HepG2 (cell line): Measurements from ENCODE around the gene TMC8. TPM values are rescaled to one million over a fixed set of nuclear protein-coding genes. Genes with fewer than 3 reads are reported as not detected.

Experiments
- HOXA3 ChIP-seq: sonication (generic); formaldehyde crosslinking; IDR thresholded peaks from 2 replicates; pipeline ENCODE4 v1.5.0; 2020; ENCODE audit warnings: missing genetic modification reagents
- HOXA5 ChIP-seq: sonication (generic); formaldehyde crosslinking; IDR thresholded peaks from 2 replicates; pipeline ENCODE4 v1.4.0; 2020; ENCODE audit warnings: missing genetic modification reagents
- KMT2B ChIP-seq: IDR thresholded peaks from 2 replicates; pipeline ENCODE4 v1.6.1; 2016; ENCODE audit warnings: missing genetic modification reagents, missing compliant biosample characterization
- MEF2D ChIP-seq: sonication (generic); formaldehyde crosslinking; IDR thresholded peaks from 2 replicates; pipeline ENCODE4 v1.5.1; 2020; ENCODE audit warnings: mild to moderate bottlenecking, missing genetic modification reagents
- POGZ ChIP-seq: sonication (generic); formaldehyde crosslinking; IDR thresholded peaks from 2 replicates; pipeline ENCODE4 v1.4.0; 2020; ENCODE audit warnings: mild to moderate bottlenecking, missing genetic modification reagents
- PRPF4 ChIP-seq: fragments of 200-400 bp; formaldehyde crosslinking; IDR thresholded peaks from 2 replicates; pipeline ENCODE4 v1.6.1; 2016; ENCODE audit warnings: low read length, low read depth; ENCODE audit not compliant: poor library complexity, severe bottlenecking
- ZFP62 ChIP-seq: sonication (generic); formaldehyde crosslinking; IDR thresholded peaks from 2 replicates; pipeline ENCODE4 v1.4.0; 2020; ENCODE audit warnings: missing genetic modification reagents
- ZNF143 ChIP-seq: sonication (generic); formaldehyde crosslinking; IDR thresholded peaks from 2 replicates; pipeline ENCODE4 v1.4.0; 2020; ENCODE audit warnings: missing genetic modification reagents
- polyA plus RNA-seq, 8 experiments: library from polyadenylated mRNA; depleted of rRNA in 3 of 8; stranded (reverse) in 7 of 8; unstranded in 1 of 8; fragments of >200 nt; fragmentation: Illumina TruSeq in 4 of 8; extraction: Trizol in 4 of 8; gene quantifications; 2 replicates each; pipeline versions ENCODE4 v1.2.1 to v1.2.3, GENCODE V29; 2011 to 2016; ENCODE audit warnings: low read depth in 4 of 8, missing spikeins in 1 of 8, mixed read lengths in 1 of 8; ENCODE audit not compliant: insufficient read depth in 1 of 8
- total RNA-seq, 5 experiments: library from RNA; depleted of rRNA; stranded (reverse); fragments of >200 nt; fragmentation: Illumina TruSeq; extraction: Trizol; gene quantifications; 2 replicates each; pipeline ENCODE4 v1.2.3, GENCODE V29; 2016; ENCODE audit warnings: low read depth in 1 of 5
- TF ChIP-seq, protein P1 (sequence below): sonication (generic); formaldehyde crosslinking; IDR thresholded peaks from 2 replicates; pipeline ENCODE4 v1.4.0; 2020; ENCODE audit warnings: missing genetic modification reagents, borderline replicate concordance
- TF ChIP-seq, protein P2 (sequence below): sonication (generic); formaldehyde crosslinking; IDR thresholded peaks from 2 replicates; pipeline ENCODE4 v1.5.1; 2020; ENCODE audit warnings: missing genetic modification reagents, mild to moderate bottlenecking, borderline replicate concordance
- TF ChIP-seq, protein P3 (sequence below): sonication (generic); formaldehyde crosslinking; IDR thresholded peaks from 2 replicates; pipeline ENCODE4 v1.4.0; 2020; ENCODE audit warnings: missing genetic modification reagents
- TF ChIP-seq, protein P4 (sequence below): IDR thresholded peaks from 2 replicates; pipeline ENCODE4 v1.6.1; 2012; ENCODE audit warnings: inconsistent platforms
- TF ChIP-seq, protein P5 (sequence below): sonication (generic); formaldehyde crosslinking; conservative IDR thresholded peaks from 2 replicates; pipeline ENCODE4 v1.4.0; 2020; ENCODE audit warnings: missing genetic modification reagents
- TF ChIP-seq, protein P6 (sequence below): fragments of 450-650 bp; IDR thresholded peaks from 2 replicates; pipeline ENCODE4 v1.6.1; 2017; ENCODE audit warnings: mild to moderate bottlenecking
- TF ChIP-seq, protein P7 (sequence below): sonication (generic); formaldehyde crosslinking; IDR thresholded peaks from 2 replicates; pipeline ENCODE4 v1.4.0; 2020; ENCODE audit warnings: missing genetic modification reagents, borderline replicate concordance
- TF ChIP-seq, protein P8 (sequence below): sonication (generic); formaldehyde crosslinking; conservative IDR thresholded peaks from 2 replicates; pipeline ENCODE4 v1.5.0; 2020; ENCODE audit warnings: missing genetic modification reagents

The TMC8 gene
- total and polyA plus RNA-seq, 2 of the 13 experiments (the other 11 are each of a cell fraction or from before 2014, with no cell fraction given): 0.53 to 7.8 TPM

DNA sequence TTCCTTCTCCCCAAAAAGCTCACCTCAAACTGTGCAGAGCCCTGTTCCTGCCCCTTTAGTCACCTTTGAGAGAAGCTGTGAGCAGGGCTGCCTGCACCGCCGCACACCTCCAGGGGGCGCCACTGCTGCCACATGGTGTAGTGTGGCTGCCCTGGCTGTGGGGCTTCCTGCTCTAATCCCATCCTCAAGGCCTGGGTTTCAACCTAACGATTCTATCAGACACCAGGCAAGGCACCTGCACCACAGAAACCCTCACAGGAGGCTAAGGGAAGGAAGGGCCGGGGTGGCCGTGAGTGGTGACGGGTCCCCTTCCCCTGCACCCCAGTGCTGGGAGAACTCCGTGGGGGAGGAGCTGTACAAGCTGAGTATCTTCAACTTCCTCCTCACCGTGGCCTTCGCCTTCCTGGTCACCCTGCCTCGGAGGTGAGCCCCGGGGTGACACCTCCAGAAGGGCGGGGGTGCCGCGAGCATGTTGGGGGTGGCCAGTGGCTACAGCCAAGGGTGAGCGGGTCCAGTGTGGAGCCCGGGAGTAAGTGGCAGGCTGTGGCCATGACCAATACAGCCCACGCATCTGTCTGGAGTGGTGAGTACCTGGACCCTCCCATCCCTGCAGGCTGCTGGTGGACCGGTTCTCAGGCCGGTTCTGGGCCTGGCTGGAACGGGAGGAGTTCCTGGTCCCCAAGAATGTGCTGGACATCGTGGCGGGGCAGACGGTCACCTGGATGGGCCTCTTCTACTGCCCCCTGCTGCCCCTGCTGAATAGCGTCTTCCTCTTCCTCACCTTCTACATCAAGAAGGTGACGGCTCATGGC is 7.0 kb downstream of the TMC8 start (continued):
- TF ChIP-seq, protein P1, sequence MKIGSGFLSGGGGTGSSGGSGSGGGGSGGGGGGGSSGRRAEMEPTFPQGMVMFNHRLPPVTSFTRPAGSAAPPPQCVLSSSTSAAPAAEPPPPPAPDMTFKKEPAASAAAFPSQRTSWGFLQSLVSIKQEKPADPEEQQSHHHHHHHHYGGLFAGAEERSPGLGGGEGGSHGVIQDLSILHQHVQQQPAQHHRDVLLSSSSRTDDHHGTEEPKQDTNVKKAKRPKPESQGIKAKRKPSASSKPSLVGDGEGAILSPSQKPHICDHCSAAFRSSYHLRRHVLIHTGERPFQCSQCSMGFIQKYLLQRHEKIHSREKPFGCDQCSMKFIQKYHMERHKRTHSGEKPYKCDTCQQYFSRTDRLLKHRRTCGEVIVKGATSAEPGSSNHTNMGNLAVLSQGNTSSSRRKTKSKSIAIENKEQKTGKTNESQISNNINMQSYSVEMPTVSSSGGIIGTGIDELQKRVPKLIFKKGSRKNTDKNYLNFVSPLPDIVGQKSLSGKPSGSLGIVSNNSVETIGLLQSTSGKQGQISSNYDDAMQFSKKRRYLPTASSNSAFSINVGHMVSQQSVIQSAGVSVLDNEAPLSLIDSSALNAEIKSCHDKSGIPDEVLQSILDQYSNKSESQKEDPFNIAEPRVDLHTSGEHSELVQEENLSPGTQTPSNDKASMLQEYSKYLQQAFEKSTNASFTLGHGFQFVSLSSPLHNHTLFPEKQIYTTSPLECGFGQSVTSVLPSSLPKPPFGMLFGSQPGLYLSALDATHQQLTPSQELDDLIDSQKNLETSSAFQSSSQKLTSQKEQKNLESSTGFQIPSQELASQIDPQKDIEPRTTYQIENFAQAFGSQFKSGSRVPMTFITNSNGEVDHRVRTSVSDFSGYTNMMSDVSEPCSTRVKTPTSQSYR (CRISPR knock-in tag): peak; percentile 22; the same call in 1 of the 2 replicates
- TF ChIP-seq, protein P2, sequence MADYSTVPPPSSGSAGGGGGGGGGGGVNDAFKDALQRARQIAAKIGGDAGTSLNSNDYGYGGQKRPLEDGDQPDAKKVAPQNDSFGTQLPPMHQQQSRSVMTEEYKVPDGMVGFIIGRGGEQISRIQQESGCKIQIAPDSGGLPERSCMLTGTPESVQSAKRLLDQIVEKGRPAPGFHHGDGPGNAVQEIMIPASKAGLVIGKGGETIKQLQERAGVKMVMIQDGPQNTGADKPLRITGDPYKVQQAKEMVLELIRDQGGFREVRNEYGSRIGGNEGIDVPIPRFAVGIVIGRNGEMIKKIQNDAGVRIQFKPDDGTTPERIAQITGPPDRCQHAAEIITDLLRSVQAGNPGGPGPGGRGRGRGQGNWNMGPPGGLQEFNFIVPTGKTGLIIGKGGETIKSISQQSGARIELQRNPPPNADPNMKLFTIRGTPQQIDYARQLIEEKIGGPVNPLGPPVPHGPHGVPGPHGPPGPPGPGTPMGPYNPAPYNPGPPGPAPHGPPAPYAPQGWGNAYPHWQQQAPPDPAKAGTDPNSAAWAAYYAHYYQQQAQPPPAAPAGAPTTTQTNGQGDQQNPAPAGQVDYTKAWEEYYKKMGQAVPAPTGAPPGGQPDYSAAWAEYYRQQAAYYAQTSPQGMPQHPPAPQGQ: no peak
- TF ChIP-seq MEF2D (CRISPR knock-in tag) (no peak), ZNF143 (CRISPR knock-in tag) (no peak), PRPF4 (no peak), ZFP62 (CRISPR knock-in tag) (no peak), POGZ (no peak), KMT2B (CRISPR knock-in tag) (no peak), HOXA3 (CRISPR knock-in tag) (peak; percentile 34), HOXA5 (CRISPR knock-in tag) (no peak)
- TF ChIP-seq, protein P3, sequence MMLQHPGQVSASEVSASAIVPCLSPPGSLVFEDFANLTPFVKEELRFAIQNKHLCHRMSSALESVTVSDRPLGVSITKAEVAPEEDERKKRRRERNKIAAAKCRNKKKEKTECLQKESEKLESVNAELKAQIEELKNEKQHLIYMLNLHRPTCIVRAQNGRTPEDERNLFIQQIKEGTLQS (CRISPR knock-in tag): no peak
- TF ChIP-seq, protein P4, sequence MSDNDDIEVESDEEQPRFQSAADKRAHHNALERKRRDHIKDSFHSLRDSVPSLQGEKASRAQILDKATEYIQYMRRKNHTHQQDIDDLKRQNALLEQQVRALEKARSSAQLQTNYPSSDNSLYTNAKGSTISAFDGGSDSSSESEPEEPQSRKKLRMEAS: peak; percentile 66; the same call in 1 of the 2 replicates
- TF ChIP-seq, protein P5, sequence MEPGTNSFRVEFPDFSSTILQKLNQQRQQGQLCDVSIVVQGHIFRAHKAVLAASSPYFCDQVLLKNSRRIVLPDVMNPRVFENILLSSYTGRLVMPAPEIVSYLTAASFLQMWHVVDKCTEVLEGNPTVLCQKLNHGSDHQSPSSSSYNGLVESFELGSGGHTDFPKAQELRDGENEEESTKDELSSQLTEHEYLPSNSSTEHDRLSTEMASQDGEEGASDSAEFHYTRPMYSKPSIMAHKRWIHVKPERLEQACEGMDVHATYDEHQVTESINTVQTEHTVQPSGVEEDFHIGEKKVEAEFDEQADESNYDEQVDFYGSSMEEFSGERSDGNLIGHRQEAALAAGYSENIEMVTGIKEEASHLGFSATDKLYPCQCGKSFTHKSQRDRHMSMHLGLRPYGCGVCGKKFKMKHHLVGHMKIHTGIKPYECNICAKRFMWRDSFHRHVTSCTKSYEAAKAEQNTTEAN (CRISPR knock-in tag): no peak
- TF ChIP-seq, protein P6, sequence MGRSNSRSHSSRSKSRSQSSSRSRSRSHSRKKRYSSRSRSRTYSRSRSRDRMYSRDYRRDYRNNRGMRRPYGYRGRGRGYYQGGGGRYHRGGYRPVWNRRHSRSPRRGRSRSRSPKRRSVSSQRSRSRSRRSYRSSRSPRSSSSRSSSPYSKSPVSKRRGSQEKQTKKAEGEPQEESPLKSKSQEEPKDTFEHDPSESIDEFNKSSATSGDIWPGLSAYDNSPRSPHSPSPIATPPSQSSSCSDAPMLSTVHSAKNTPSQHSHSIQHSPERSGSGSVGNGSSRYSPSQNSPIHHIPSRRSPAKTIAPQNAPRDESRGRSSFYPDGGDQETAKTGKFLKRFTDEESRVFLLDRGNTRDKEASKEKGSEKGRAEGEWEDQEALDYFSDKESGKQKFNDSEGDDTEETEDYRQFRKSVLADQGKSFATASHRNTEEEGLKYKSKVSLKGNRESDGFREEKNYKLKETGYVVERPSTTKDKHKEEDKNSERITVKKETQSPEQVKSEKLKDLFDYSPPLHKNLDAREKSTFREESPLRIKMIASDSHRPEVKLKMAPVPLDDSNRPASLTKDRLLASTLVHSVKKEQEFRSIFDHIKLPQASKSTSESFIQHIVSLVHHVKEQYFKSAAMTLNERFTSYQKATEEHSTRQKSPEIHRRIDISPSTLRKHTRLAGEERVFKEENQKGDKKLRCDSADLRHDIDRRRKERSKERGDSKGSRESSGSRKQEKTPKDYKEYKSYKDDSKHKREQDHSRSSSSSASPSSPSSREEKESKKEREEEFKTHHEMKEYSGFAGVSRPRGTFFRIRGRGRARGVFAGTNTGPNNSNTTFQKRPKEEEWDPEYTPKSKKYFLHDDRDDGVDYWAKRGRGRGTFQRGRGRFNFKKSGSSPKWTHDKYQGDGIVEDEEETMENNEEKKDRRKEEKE: no peak
- TF ChIP-seq, protein P7, sequence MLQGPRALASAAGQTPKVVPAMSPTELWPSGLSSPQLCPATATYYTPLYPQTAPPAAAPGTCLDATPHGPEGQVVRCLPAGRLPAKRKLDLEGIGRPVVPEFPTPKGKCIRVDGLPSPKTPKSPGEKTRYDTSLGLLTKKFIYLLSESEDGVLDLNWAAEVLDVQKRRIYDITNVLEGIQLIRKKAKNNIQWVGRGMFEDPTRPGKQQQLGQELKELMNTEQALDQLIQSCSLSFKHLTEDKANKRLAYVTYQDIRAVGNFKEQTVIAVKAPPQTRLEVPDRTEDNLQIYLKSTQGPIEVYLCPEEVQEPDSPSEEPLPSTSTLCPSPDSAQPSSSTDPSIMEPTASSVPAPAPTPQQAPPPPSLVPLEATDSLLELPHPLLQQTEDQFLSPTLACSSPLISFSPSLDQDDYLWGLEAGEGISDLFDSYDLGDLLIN (CRISPR knock-in tag): no peak
- TF ChIP-seq, protein P8, sequence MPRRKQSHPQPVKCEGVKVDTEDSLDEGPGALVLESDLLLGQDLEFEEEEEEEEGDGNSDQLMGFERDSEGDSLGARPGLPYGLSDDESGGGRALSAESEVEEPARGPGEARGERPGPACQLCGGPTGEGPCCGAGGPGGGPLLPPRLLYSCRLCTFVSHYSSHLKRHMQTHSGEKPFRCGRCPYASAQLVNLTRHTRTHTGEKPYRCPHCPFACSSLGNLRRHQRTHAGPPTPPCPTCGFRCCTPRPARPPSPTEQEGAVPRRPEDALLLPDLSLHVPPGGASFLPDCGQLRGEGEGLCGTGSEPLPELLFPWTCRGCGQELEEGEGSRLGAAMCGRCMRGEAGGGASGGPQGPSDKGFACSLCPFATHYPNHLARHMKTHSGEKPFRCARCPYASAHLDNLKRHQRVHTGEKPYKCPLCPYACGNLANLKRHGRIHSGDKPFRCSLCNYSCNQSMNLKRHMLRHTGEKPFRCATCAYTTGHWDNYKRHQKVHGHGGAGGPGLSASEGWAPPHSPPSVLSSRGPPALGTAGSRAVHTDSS (CRISPR knock-in tag): no peak
